ENCODE results near the gene VIPR2. TPM values are rescaled to one million over a fixed set of nuclear protein-coding genes. Genes with fewer than 3 reads are reported as not detected.

The VIPR2 gene
- total and polyA plus RNA-seq, 11 donors, result 3.3 to 27.0 (median 18.5) TPM

DNA sequence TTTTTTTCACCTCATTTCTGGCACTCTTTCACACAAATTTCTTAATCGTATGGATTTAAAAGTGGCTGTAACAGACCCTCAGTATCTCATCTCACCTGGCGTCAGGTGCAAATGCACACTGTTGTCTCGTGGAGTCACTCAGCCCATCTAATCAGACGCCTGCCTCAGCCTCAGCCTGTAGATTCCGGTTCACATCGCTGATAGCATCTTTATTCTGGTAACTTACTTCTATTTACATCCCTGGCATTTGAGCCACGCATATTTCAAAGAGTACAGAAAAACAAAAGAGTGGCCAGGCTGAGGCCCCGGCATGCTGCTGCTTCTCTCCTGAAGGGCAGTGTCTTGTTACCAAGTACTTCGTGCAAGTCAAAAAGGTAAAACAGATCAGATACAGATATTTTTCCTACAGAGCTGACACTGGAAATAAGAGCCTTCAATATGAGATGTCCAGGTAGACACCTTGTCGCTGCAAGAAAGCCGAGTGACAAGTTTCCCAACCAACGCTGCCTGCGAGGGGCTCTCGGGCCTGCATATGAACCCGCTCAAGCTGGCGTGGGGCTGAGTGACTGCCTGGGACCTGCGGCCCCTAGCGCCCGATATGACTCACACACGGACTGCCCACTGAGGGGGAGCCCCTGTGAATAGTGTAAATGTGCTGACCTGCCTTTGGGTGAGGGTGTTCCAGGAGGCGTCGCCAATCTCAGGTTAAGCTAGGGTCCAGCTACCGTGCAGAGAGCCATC, 4.3 kb downstream of the VIPR2 start:
- 72 to 80% (median 75%) methylated on average over 17 to 23 of the region's 23 CpGs for WGBS, 4 donors
- DNase-seq, result peak in 1 of 5 donors; percentile 21
- peaks cover 0 to 17% (median 0%) of the 10 kb centered on the region in 9 donors for H3K36me3 ChIP-seq
- no peaks in the 10 kb centered on the region for H3K9me3 ChIP-seq
- no peak for ATAC-seq
- no peak overlapping the region for H3K4me3 ChIP-seq
- H3K4me1 ChIP-seq, result peaks cover 0 to 40% (median 13%) of the 10 kb centered on the region in 12 donors
- peaks cover 0 to 30% (median 7%) of the 10 kb centered on the region in 9 donors for H3K27me3 ChIP-seq
- H3K27ac ChIP-seq, result peak overlapping the region in 3 of 12 donors; percentile 16 to 83 (median 50)
- no peak for TF ChIP-seq POLR2A (IDR thresholded peaks at IDR 0.05)
- TF ChIP-seq, protein P1, sequence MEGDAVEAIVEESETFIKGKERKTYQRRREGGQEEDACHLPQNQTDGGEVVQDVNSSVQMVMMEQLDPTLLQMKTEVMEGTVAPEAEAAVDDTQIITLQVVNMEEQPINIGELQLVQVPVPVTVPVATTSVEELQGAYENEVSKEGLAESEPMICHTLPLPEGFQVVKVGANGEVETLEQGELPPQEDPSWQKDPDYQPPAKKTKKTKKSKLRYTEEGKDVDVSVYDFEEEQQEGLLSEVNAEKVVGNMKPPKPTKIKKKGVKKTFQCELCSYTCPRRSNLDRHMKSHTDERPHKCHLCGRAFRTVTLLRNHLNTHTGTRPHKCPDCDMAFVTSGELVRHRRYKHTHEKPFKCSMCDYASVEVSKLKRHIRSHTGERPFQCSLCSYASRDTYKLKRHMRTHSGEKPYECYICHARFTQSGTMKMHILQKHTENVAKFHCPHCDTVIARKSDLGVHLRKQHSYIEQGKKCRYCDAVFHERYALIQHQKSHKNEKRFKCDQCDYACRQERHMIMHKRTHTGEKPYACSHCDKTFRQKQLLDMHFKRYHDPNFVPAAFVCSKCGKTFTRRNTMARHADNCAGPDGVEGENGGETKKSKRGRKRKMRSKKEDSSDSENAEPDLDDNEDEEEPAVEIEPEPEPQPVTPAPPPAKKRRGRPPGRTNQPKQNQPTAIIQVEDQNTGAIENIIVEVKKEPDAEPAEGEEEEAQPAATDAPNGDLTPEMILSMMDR (IDR thresholded peaks at IDR 0.05), result no peak
- intact Hi-C loops (cut with DNase I), result loop anchor here in 5 of 10 donors (5.0 to 10.0 kb wide), 3 partner anchors 43 to 128 kb away; no protein-coding TSS in a partner anchor

DNA sequence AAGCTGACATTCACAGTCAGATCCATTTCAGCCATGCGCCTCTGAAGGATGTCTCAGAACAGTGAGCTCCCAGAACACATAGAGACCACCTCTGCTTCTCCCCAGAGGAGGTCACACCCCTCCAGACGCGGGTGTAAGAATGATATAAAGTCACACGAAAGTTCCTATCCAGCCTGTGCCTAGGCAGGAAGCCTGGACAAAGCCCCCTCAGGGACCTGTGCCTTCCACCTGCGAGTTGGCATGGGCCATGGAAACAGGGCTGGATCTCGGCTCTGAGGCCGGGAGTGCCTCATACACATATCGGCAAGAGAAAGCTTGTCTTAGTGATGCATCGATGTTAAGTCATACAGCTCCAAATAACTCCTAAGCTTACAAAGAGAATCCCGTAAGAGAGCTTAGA, 5.0 kb downstream of the VIPR2 start:
- H3K4me1 ChIP-seq, result peaks cover 0 to 33% (median 12%) of the 10 kb centered on the region in 12 donors
- TF ChIP-seq POLR2A (IDR thresholded peaks at IDR 0.05), result no peak
- TF ChIP-seq, protein P1 (IDR thresholded peaks at IDR 0.05), result no peak
- ATAC-seq (peak in 1 of 4 donors; percentile 14), DNase-seq (peak in 2 of 5 donors; percentile 10 to 15)
- peaks cover 0 to 17% (median 0%) of the 10 kb centered on the region in 9 donors for H3K36me3 ChIP-seq
- no peak overlapping the region for H3K4me3 ChIP-seq
- peak overlapping the region in 1 of 12 donors; percentile 16 for H3K27ac ChIP-seq
- intact Hi-C loops (cut with DNase I), result loop anchor here in 5 of 10 donors (5.0 to 10.0 kb wide), 3 partner anchors 42 to 127 kb away; no protein-coding TSS in a partner anchor
- H3K27me3 ChIP-seq, result peaks cover 0 to 25% (median 7%) of the 10 kb centered on the region in 9 donors
- no peaks in the 10 kb centered on the region for H3K9me3 ChIP-seq
- 71 to 80% (median 78%) methylated on average over 8 to 10 of the region's 10 CpGs for WGBS, 4 donors

DNA sequence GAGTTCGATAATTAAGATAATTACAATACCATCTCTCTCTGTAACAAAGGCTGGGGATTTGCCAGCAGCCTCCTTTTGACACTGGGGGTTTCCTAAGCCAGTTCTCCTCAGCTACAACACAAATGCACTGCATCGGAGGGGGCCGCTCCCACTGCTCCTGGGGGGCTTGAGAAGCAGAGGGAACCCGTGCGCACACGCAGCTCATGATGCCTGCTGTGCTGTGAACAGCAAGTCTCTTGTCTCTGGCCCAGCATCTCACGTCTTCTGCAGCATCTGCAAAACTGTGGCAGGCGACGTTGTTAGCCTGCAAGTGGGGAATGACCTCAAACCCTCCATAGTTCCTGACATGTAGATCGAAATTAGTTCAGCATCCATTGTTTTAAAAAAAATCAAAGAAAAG, 5.5 kb downstream of the VIPR2 start:
- WGBS, 4 donors, result 70 to 88% (median 81%) methylated on average over 10 of the region's 10 CpGs
- peak in 1 of 5 donors; percentile 9 for DNase-seq

DNA sequence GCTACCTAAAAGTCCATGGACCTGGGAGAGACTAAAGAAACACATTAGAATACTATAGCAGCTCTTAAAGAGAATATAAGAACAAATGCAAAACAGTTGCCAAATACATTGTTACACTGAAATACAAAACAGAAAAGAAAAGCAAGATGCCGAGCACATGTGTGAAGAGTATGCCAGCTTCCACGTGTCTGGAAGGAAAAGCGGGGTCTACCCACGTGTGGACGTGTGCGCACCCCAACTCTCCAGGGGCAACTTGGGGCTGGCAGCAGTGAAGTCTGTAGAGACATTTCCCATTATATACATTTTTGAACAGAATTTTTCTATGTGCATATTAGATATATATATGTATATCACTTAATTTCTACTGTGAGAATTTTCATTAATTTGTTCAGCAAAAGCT, 6.2 kb downstream of the VIPR2 start:
- Histone ChIP-seq H3K4me3 (no peak overlapping the region), H3K36me3 (peaks cover 0 to 17% (median 0%) of the 10 kb centered on the region in 9 donors), H3K27me3 (peaks cover 0 to 13% (median 0%) of the 10 kb centered on the region in 9 donors), H3K9me3 (no peaks in the 10 kb centered on the region), H3K27ac (no peak overlapping the region), H3K4me1 (peaks cover 0 to 23% (median 8%) of the 10 kb centered on the region in 12 donors)
- ATAC-seq (no peak), DNase-seq (peak in 2 of 5 donors; percentile 11 to 13)
- WGBS, 4 donors, result 82 to 93% (median 90%) methylated on average over 6 of the region's 6 CpGs
- intact Hi-C loops (cut with DNase I), result no loop called here
- TF ChIP-seq POLR2A (IDR thresholded peaks at IDR 0.05), result no peak
- TF ChIP-seq, protein P1 (IDR thresholded peaks at IDR 0.05), result no peak

More for the DNA sequence above, 5.5 kb downstream of the VIPR2 start:
- Histone ChIP-seq H3K27me3 (peaks cover 0 to 20% (median 2%) of the 10 kb centered on the region in 9 donors), H3K27ac (no peak overlapping the region), H3K4me3 (no peak overlapping the region), H3K4me1 (peaks cover 0 to 29% (median 11%) of the 10 kb centered on the region in 12 donors), H3K9me3 (no peaks in the 10 kb centered on the region), H3K36me3 (peaks cover 0 to 17% (median 0%) of the 10 kb centered on the region in 9 donors)
- ATAC-seq, result no peak
- intact Hi-C loops (cut with DNase I), result no loop called here
- TF ChIP-seq, protein P1 (IDR thresholded peaks at IDR 0.05), result no peak
- no peak for TF ChIP-seq POLR2A (IDR thresholded peaks at IDR 0.05)
